ENCODE results near the gene CST9.

Gene CST9

DNA sequence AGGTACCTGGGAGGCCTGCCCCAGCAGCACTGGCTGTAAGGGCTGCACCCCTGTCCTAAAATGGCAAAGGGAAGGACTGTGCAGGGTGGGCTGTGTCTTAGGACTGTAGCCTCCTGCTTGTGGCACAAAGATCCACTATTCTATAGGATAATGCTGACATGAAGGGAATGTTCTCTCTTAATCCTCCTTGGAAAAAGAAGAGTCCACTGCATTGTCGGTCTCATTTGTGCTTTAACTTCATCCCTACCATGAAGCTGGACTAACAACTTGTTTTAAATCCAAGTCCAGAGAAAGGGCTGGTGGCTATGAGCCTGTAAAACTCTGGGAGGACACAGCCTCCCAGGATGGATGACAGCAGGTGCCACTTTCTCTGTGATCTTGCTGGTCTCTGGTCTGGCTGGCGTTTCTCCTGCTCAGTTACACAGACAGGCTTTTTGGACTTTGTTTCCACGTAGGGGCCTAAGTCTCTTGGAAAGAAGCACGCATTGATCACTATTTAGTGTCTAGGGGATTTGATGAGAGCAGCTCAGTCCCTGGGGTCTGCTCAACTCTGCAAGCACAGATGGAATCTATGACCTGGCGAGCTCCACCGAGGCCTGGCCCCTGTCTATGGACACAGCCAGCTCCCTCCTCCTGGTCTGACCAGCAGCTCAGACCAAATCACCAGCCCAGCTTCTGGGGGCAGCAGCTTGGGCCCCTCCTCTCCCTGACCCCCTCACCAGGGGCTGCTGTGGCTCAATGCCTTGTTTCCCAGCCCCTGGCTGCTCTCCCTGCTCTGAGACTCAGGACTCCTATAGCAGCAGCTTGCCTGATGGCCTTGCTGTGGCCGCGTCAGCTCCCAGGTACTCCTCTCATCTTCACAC is 27.2 kb upstream of the CST9 start:
- peaks cover 4 to 16% of the 10 kb centered on the region in 2 experiments for H3K4me1 ChIP-seq (ENCODE audit: control insufficient read depth in 1 of 2, insufficient read depth in 1 of 2, low read depth in 1 of 2, low read length in 1 of 2)
- H3K27me3 ChIP-seq = peaks cover 30% of the 10 kb centered on the region
- TF ChIP-seq, protein P1, sequence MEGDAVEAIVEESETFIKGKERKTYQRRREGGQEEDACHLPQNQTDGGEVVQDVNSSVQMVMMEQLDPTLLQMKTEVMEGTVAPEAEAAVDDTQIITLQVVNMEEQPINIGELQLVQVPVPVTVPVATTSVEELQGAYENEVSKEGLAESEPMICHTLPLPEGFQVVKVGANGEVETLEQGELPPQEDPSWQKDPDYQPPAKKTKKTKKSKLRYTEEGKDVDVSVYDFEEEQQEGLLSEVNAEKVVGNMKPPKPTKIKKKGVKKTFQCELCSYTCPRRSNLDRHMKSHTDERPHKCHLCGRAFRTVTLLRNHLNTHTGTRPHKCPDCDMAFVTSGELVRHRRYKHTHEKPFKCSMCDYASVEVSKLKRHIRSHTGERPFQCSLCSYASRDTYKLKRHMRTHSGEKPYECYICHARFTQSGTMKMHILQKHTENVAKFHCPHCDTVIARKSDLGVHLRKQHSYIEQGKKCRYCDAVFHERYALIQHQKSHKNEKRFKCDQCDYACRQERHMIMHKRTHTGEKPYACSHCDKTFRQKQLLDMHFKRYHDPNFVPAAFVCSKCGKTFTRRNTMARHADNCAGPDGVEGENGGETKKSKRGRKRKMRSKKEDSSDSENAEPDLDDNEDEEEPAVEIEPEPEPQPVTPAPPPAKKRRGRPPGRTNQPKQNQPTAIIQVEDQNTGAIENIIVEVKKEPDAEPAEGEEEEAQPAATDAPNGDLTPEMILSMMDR (IDR thresholded peaks at IDR 0.05) = no peak
- no peaks in the 10 kb centered on the region for H3K9me3 ChIP-seq
- H3K27ac ChIP-seq = no peak overlapping the region
- H3K4me3 ChIP-seq (ENCODE audit: low read depth in 1 of 2, low read length in 1 of 2) = no peak overlapping the region
- peaks cover 19% of the 10 kb centered on the region for H3K36me3 ChIP-seq

DNA sequence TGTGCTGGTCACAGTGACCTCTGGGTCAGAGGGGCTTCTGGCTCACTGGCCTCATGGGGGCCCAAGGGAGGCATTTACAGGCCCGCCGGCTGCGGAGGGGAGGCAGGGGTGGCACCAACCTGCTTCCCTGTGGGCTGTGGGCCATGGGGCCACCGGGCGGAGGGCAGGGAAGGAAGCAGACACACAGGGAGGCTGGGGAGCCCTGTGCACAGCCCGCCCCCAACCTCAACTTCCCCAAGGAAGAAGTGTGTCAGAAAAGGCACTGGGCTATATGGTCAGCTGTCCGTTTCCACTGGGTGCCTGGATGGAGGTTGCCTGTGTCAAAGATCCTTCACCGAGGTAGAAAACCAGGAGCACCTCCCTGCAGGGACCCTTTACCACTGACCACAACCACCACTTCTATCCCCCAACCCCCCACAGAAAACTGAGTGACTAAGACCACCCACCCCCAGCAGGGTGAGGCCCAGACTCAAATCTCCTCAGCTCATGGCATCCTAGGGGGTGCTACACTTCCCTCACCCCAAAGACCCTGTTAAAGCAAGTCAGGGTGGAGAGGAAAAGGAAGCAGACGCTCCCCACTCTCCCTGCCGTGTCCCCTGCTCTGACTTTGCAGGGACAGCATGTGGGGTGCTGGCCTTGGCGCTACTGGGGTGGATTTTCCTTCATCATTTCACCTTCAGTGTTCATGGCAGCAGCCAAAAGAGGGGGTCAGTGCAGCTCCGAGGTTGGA is 26.4 kb upstream of the CST9 start:
- Histone ChIP-seq H3K36me3 (peaks cover 19% of the 10 kb centered on the region), H3K27me3 (peaks cover 22% of the 10 kb centered on the region), H3K9me3 (no peaks in the 10 kb centered on the region), H3K4me3 (ENCODE audit: low read depth in 1 of 2, low read length in 1 of 2) (no peak overlapping the region), H3K4me1 (ENCODE audit: control insufficient read depth in 1 of 2, insufficient read depth in 1 of 2, low read depth in 1 of 2, low read length in 1 of 2) (peaks cover 2 to 11% of the 10 kb centered on the region in 2 experiments), H3K27ac (no peak overlapping the region)
- TF ChIP-seq, protein P1 (IDR thresholded peaks at IDR 0.05) = no peak

DNA sequence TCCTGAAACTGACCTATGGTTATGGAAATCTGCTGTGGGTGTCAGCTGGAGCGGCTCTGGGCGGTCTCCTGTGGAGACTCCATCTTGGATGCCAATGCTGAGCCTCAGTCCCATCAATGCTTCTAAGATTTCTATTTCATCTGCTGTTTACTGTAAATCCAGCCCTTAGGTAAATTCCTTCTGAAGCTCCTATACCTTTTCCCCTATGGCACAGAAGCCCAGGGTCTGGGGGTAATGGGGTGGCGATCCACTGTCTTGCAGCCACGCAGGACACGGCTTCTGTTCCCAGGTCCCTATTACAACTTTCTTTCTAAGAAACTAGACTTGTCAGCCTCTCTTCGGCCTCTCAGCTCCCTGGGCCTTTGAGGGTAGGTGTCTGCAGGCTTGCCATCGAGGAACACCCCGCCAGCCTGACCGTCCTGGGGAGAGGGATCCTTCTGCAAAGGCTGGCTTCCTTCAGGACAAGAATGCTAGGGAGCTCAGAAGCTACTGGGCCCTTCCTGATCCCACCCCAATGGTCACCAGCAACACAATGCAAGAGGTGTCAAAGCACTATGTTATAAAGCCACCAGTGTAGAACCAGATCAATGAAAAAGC is 25.6 kb upstream of the CST9 start:
- H3K27ac ChIP-seq = no peak overlapping the region
- H3K4me1 ChIP-seq (ENCODE audit: control insufficient read depth in 1 of 2, insufficient read depth in 1 of 2, low read depth in 1 of 2, low read length in 1 of 2) = peaks cover 0 to 4% of the 10 kb centered on the region in 2 experiments
- no peak overlapping the region for H3K4me3 ChIP-seq (ENCODE audit: low read depth in 1 of 2, low read length in 1 of 2)
- H3K36me3 ChIP-seq = peaks cover 19% of the 10 kb centered on the region
- H3K9me3 ChIP-seq = no peaks in the 10 kb centered on the region
- TF ChIP-seq, protein P1 (IDR thresholded peaks at IDR 0.05) = no peak
- peaks cover 14% of the 10 kb centered on the region for H3K27me3 ChIP-seq

DNA sequence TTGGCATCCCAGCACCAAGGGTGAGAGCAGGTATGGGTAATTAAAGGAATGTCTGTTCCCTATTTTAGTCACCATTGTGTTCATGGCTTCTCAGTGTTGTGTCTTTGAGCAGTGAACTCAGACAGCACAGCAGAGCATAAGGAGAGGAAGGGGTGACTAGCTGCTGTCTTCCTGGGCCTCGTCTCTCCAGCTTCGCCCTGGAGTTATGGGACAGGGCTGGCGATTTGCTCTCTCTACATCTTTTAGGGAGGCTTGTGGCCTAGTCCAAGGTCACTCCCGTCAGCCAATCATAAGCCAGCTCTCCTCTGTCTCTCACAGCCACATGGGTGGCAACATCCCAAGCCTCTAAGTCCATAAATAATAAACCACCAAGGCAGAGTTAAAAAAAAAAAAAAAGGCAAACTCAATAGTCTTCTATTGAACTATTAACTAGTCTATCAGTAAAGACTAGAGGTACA is 24.7 kb upstream of the CST9 start:
- no peak overlapping the region for H3K27ac ChIP-seq

More for the DNA sequence above, 24.7 kb upstream of the CST9 start:
- peaks cover 19% of the 10 kb centered on the region for H3K36me3 ChIP-seq
- no peak overlapping the region for H3K4me3 ChIP-seq (ENCODE audit: low read depth in 1 of 2, low read length in 1 of 2)
- H3K27me3 ChIP-seq = peaks cover 16% of the 10 kb centered on the region
- TF ChIP-seq, protein P1 (IDR thresholded peaks at IDR 0.05) = no peak
- H3K9me3 ChIP-seq = no peaks in the 10 kb centered on the region
- no peaks in the 10 kb centered on the region for H3K4me1 ChIP-seq (ENCODE audit: control insufficient read depth in 1 of 2, insufficient read depth in 1 of 2, low read depth in 1 of 2, low read length in 1 of 2)

Data from neutrophil (primary cell).